ENCODE data around the gene TRIP10. TPM values are rescaled to one million over a fixed set of nuclear protein-coding genes. Genes with fewer than 3 reads are reported as not detected.
A peak's percentile ranks its signal among the peaks of the same experiment; 100 is the strongest.

TRIP10 gene
- total and polyA plus RNA-seq, 2 donors (not counting 1 experiment from before 2014, with no cell fraction given), result 32.3 to 35.3 TPM

DNA sequence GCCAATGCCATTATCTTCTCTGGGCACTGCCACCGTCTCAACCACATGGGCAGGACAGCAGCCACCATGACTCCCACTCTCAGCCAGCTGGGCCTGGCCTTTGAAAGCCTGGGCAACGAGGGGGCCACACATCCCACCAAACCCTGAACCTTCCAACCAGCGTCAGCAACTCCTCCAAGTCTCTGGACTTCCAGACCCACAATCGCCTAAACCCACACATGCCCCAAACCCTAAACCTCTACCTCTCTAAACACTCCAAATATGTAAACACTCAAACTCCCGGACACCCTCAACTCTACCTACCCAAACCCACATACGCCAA lies 20.0 kb upstream of the TRIP10 start:
- Histone ChIP-seq H3K36me3 (ENCODE audit: control insufficient read depth, insufficient read depth, low read length) (no peaks in the 10 kb centered on the region), H3K27me3 (ENCODE audit: control insufficient read depth, insufficient read depth, low read length) (no peaks in the 10 kb centered on the region), H3K4me3 (replicated peaks in 1 of 4; ENCODE audit: control extremely low read depth in 1 of 4, insufficient read depth in 1 of 4, low read depth in 3 of 4, low read length in 4 of 4) (no peak overlapping the region), H4K20me1 (ENCODE audit: control insufficient read depth, extremely low read depth, insufficient read depth, low read length) (no peaks in the 10 kb centered on the region), H3K4me1 (ENCODE audit: control insufficient read depth, extremely low read depth, insufficient read depth, low read length) (no peaks in the 10 kb centered on the region), H3K9ac (ENCODE audit: insufficient read depth, low read length) (no peak overlapping the region), H2AFZ (ENCODE audit: low read length) (no peak overlapping the region), H3K27ac (ENCODE audit: insufficient read depth, low read length) (no peak overlapping the region), H3K9me3 (ENCODE audit: control insufficient read depth, insufficient read depth, low read depth, low read length) (no peaks in the 10 kb centered on the region), H3K4me2 (ENCODE audit: extremely low read depth, insufficient read depth, low read length) (no peak overlapping the region), H3K79me2 (ENCODE audit: control insufficient read depth, insufficient read depth, low read length) (no peaks in the 10 kb centered on the region)
- DNase-seq (ENCODE audit: low read depth in 2 of 2), result no peak
- TF ChIP-seq EZH2 (IDR thresholded peaks at IDR 0.05; ENCODE audit: low read length, missing control alignments), result no peak
- TF ChIP-seq, protein P1, sequence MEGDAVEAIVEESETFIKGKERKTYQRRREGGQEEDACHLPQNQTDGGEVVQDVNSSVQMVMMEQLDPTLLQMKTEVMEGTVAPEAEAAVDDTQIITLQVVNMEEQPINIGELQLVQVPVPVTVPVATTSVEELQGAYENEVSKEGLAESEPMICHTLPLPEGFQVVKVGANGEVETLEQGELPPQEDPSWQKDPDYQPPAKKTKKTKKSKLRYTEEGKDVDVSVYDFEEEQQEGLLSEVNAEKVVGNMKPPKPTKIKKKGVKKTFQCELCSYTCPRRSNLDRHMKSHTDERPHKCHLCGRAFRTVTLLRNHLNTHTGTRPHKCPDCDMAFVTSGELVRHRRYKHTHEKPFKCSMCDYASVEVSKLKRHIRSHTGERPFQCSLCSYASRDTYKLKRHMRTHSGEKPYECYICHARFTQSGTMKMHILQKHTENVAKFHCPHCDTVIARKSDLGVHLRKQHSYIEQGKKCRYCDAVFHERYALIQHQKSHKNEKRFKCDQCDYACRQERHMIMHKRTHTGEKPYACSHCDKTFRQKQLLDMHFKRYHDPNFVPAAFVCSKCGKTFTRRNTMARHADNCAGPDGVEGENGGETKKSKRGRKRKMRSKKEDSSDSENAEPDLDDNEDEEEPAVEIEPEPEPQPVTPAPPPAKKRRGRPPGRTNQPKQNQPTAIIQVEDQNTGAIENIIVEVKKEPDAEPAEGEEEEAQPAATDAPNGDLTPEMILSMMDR (conservative IDR thresholded peaks at IDR 0.05 in 1 of 2, IDR thresholded peaks at IDR 0.05 in 1 of 2; ENCODE audit: low read depth in 1 of 2, low read length in 2 of 2), result no peak

DNA sequence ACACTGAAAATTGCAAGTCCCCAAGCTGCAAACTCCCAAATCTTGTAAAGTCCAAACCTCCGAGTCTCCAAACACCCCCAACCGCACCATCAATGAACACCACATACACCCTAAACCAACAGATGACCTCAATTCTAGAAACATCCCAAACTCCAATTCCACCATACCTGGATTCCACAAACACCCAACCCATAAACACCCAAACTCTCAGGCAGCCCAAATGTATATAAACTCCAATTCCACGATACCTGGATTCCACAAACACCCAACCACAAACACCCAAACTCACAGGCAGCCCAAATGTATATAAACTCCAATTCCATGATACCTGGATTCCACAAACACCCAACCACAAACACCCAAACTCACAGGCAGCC lies 19.5 kb upstream of the TRIP10 start:
- no peaks in the 10 kb centered on the region for H3K27me3 ChIP-seq (ENCODE audit: control insufficient read depth, insufficient read depth, low read length)
- H3K79me2 ChIP-seq (ENCODE audit: control insufficient read depth, insufficient read depth, low read length), result no peaks in the 10 kb centered on the region
- no peak for DNase-seq (ENCODE audit: low read depth in 2 of 2)
- H3K9me3 ChIP-seq (ENCODE audit: control insufficient read depth, insufficient read depth, low read depth, low read length), result no peaks in the 10 kb centered on the region
- no peak overlapping the region for H3K9ac ChIP-seq (ENCODE audit: insufficient read depth, low read length)
- H3K36me3 ChIP-seq (ENCODE audit: control insufficient read depth, insufficient read depth, low read length), result no peaks in the 10 kb centered on the region
- TF ChIP-seq, protein P1 (conservative IDR thresholded peaks at IDR 0.05 in 1 of 2, IDR thresholded peaks at IDR 0.05 in 1 of 2; ENCODE audit: low read depth in 1 of 2, low read length in 2 of 2), result no peak
- TF ChIP-seq EZH2 (IDR thresholded peaks at IDR 0.05; ENCODE audit: low read length, missing control alignments), result no peak
- H3K4me2 ChIP-seq (ENCODE audit: extremely low read depth, insufficient read depth, low read length), result no peak overlapping the region
- H3K4me3 ChIP-seq (replicated peaks in 1 of 4; ENCODE audit: control extremely low read depth in 1 of 4, insufficient read depth in 1 of 4, low read depth in 3 of 4, low read length in 4 of 4), result peak overlapping the region in 1 of 4 experiments; percentile 37
- H4K20me1 ChIP-seq (ENCODE audit: control insufficient read depth, extremely low read depth, insufficient read depth, low read length), result no peaks in the 10 kb centered on the region
- no peak overlapping the region for H2AFZ ChIP-seq (ENCODE audit: low read length)
- H3K27ac ChIP-seq (ENCODE audit: insufficient read depth, low read length), result no peak overlapping the region
- no peaks in the 10 kb centered on the region for H3K4me1 ChIP-seq (ENCODE audit: control insufficient read depth, extremely low read depth, insufficient read depth, low read length)

DNA sequence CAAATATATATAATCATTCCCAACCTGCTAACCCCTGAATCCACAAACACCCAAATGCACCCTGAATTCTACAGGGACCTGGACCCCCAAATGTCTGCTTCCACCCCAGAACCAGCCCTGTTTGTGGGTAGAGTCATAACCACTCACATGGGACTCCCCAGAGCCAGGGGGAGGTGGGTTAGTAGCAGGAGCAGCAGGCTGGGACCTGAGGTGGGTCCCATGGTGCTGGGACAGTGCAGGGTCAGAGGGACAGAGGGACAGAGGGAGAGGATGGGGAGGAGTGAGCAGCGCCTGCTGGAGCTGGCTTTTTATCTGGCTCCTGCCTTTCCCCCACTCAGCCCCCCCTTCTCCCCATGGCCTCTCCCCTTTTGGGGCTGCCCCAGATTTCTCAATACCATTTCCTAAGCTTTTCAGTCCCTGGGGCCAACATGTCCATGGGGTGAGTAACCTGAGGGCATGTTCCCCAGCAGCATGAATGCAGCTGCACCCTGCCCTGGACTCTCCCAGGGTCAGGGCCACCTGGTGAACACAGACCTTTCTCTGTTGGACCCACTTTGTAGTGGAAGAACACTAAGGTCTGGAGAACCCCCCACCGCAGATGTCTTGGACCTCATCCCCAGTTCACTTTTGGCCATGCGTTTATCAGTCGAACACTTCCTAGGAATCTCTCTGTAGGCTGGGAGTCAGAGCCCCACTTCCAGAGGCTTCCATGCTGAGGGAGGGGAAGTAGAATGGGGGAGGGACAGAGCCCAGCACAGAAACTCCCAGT lies 18.9 kb upstream of the TRIP10 start, which contains the start of gene C3:
Gene C3, minus strand, starts transcription at position 282 of the 769 bp plus-strand sequence. Its CDS starts 61 bp downstream, at position 221.
- Histone ChIP-seq H3K4me2 (ENCODE audit: extremely low read depth, insufficient read depth, low read length) (no peak within 1 kb of the TSS), H3K27ac (ENCODE audit: insufficient read depth, low read length) (no peak within 1 kb of the TSS), H3K4me3 (replicated peaks in 1 of 4; ENCODE audit: control extremely low read depth in 1 of 4, insufficient read depth in 1 of 4, low read depth in 3 of 4, low read length in 4 of 4) (peak within 1 kb of the TSS in 1 of 4 experiments; percentile 37), H3K4me1 (ENCODE audit: control insufficient read depth, extremely low read depth, insufficient read depth, low read length) (no peaks in the 10 kb centered on the region), H3K36me3 (ENCODE audit: control insufficient read depth, insufficient read depth, low read length) (no peaks in the 10 kb centered on the region), H3K9ac (ENCODE audit: insufficient read depth, low read length) (no peak within 1 kb of the TSS), H3K27me3 (ENCODE audit: control insufficient read depth, insufficient read depth, low read length) (no peaks in the 10 kb centered on the region), H4K20me1 (ENCODE audit: control insufficient read depth, extremely low read depth, insufficient read depth, low read length) (no peaks in the 10 kb centered on the region), H3K9me3 (ENCODE audit: control insufficient read depth, insufficient read depth, low read depth, low read length) (no peaks in the 10 kb centered on the region), H2AFZ (ENCODE audit: low read length) (no peak within 1 kb of the TSS), H3K79me2 (ENCODE audit: control insufficient read depth, insufficient read depth, low read length) (no peaks in the 10 kb centered on the region)
- TF ChIP-seq EZH2 (IDR thresholded peaks at IDR 0.05; ENCODE audit: low read length, missing control alignments), result no peak
- TF ChIP-seq, protein P1 (conservative IDR thresholded peaks at IDR 0.05 in 1 of 2, IDR thresholded peaks at IDR 0.05 in 1 of 2; ENCODE audit: low read depth in 1 of 2, low read length in 2 of 2), result no peak
- peak in 1 of 2 donors; percentile 36 for DNase-seq (ENCODE audit: low read depth in 2 of 2)

Measured in fibroblast of lung (primary cell).